Effector memory CD4-positive, alpha-beta T cell (primary cell): ENCODE data around the gene SLC39A11.

Experiments
- DNase-seq, 3 donors: peaks; one replicate each; pipeline ENCODE4 v3.0.0-alpha.2; 2020
- H3K27ac ChIP-seq: 2 replicates; pipeline ENCODE4 v1.7.0; 2013; ENCODE audit warnings: mild to moderate bottlenecking, low read length, moderate library complexity; ENCODE audit not compliant: insufficient read depth, poor library complexity, severe bottlenecking
- H3K27me3 ChIP-seq: replicated peaks from 2 replicates; pipeline ENCODE4 v1.7.0; 2013; ENCODE audit warnings: mild to moderate bottlenecking, low read length; ENCODE audit not compliant: insufficient read depth, control insufficient read depth, poor library complexity, severe bottlenecking
- H3K36me3 ChIP-seq: 2 replicates; pipeline ENCODE4 v1.7.0; 2013; ENCODE audit warnings: mild to moderate bottlenecking, low read length, moderate library complexity; ENCODE audit not compliant: control insufficient read depth, insufficient read depth
- H3K4me1 ChIP-seq: 2 replicates; pipeline ENCODE4 v1.7.0; 2013; ENCODE audit warnings: low read length, mild to moderate bottlenecking; ENCODE audit not compliant: control insufficient read depth, insufficient read depth, poor library complexity, severe bottlenecking
- H3K4me3 ChIP-seq: 2 replicates; pipeline ENCODE4 v1.7.0; 2013; ENCODE audit warnings: low read length, low read depth, mild to moderate bottlenecking; ENCODE audit not compliant: insufficient read depth, poor library complexity, severe bottlenecking
- H3K9me3 ChIP-seq: 2 replicates; pipeline ENCODE4 v1.7.0; 2013; ENCODE audit warnings: mild to moderate bottlenecking, low read length, moderate library complexity; ENCODE audit not compliant: control insufficient read depth

The SLC39A11 gene

GRCh38 chr17:73017658-73018057 lies 74.8 kb downstream of the SLC39A11 start:
- no peak for DNase-seq
- H3K4me1 ChIP-seq, result no peaks in the 10 kb centered on the region
- H3K27me3 ChIP-seq, result no peaks in the 10 kb centered on the region
- H3K4me3 ChIP-seq, result no peak overlapping the region
- no peaks in the 10 kb centered on the region for H3K36me3 ChIP-seq
- no peak overlapping the region for H3K27ac ChIP-seq
- H3K9me3 ChIP-seq, result peaks cover 6% of the 10 kb centered on the region

GRCh38 chr17:73015722-73016276 lies 76.7 kb downstream of the SLC39A11 start:
- no peak for DNase-seq
- no peaks in the 10 kb centered on the region for H3K27me3 ChIP-seq
- H3K9me3 ChIP-seq, result peaks cover 6% of the 10 kb centered on the region
- no peak overlapping the region for H3K4me3 ChIP-seq
- H3K36me3 ChIP-seq, result no peaks in the 10 kb centered on the region
- no peak overlapping the region for H3K27ac ChIP-seq
- peaks cover 6% of the 10 kb centered on the region for H3K4me1 ChIP-seq

- Histone ChIP-seq H3K27ac (no peak overlapping the region), H3K9me3 (peaks cover 6% of the 10 kb centered on the region), H3K36me3 (no peaks in the 10 kb centered on the region), H3K27me3 (no peaks in the 10 kb centered on the region), H3K4me3 (no peak overlapping the region), H3K4me1 (peaks cover 6% of the 10 kb centered on the region)
- DNase-seq, result no peak
These were observed 78.4 kb downstream of the SLC39A11 start for GRCh38 chr17:73013816-73014663.

GRCh38 chr17:73013301-73013700 lies 79.2 kb downstream of the SLC39A11 start:
- no peaks in the 10 kb centered on the region for H3K27me3 ChIP-seq
- H3K9me3 ChIP-seq, result peaks cover 6% of the 10 kb centered on the region
- no peaks in the 10 kb centered on the region for H3K36me3 ChIP-seq
- H3K27ac ChIP-seq, result no peak overlapping the region
- no peak for DNase-seq
- peaks cover 6% of the 10 kb centered on the region for H3K4me1 ChIP-seq
- no peak overlapping the region for H3K4me3 ChIP-seq

GRCh38 chr17:73011016-73011486 lies 81.4 kb downstream of the SLC39A11 start:
- no peaks in the 10 kb centered on the region for H3K9me3 ChIP-seq
- no peak for DNase-seq
- H3K4me3 ChIP-seq, result peak overlapping the region; percentile 8
- H3K4me1 ChIP-seq, result peaks cover 6% of the 10 kb centered on the region
- no peak overlapping the region for H3K27ac ChIP-seq
- no peaks in the 10 kb centered on the region for H3K27me3 ChIP-seq
- no peaks in the 10 kb centered on the region for H3K36me3 ChIP-seq

- DNase-seq, result no peak
These were observed 82.1 kb downstream of the SLC39A11 start for GRCh38 chr17:73010414-73010813.

GRCh38 chr17:73007407-73007806 lies 85.1 kb downstream of the SLC39A11 start:
- Histone ChIP-seq H3K27ac (no peak overlapping the region), H3K4me1 (peaks cover 6% of the 10 kb centered on the region), H3K36me3 (no peaks in the 10 kb centered on the region), H3K27me3 (no peaks in the 10 kb centered on the region), H3K4me3 (no peak overlapping the region), H3K9me3 (no peaks in the 10 kb centered on the region)
- DNase-seq, result no peak

More at GRCh38 chr17:73010414-73010813, 82.1 kb downstream of the SLC39A11 start:
- H3K27ac ChIP-seq, result no peak overlapping the region
- no peaks in the 10 kb centered on the region for H3K9me3 ChIP-seq
- no peaks in the 10 kb centered on the region for H3K36me3 ChIP-seq
- H3K27me3 ChIP-seq, result no peaks in the 10 kb centered on the region
- H3K4me1 ChIP-seq, result peaks cover 6% of the 10 kb centered on the region
- H3K4me3 ChIP-seq, result no peak overlapping the region

- Histone ChIP-seq H3K4me3 (no peak overlapping the region), H3K27me3 (no peaks in the 10 kb centered on the region), H3K36me3 (no peaks in the 10 kb centered on the region), H3K27ac (no peak overlapping the region), H3K9me3 (no peaks in the 10 kb centered on the region), H3K4me1 (no peaks in the 10 kb centered on the region)
- no peak for DNase-seq
These were observed 87.1 kb downstream of the SLC39A11 start for GRCh38 chr17:73005360-73005759.

- Histone ChIP-seq H3K27me3 (no peaks in the 10 kb centered on the region), H3K9me3 (no peaks in the 10 kb centered on the region), H3K4me1 (no peaks in the 10 kb centered on the region), H3K36me3 (no peaks in the 10 kb centered on the region), H3K27ac (no peak overlapping the region), H3K4me3 (no peak overlapping the region)
- no peak for DNase-seq
These were observed 89.0 kb downstream of the SLC39A11 start for GRCh38 chr17:73003487-73003886.

- no peak overlapping the region for H3K27ac ChIP-seq
These were observed 91.7 kb downstream of the SLC39A11 start for GRCh38 chr17:73000832-73001231.

More at GRCh38 chr17:73000832-73001231, 91.7 kb downstream of the SLC39A11 start:
- DNase-seq, result no peak
- no peak overlapping the region for H3K4me3 ChIP-seq
- no peaks in the 10 kb centered on the region for H3K4me1 ChIP-seq
- H3K27me3 ChIP-seq, result no peaks in the 10 kb centered on the region
- H3K9me3 ChIP-seq, result no peaks in the 10 kb centered on the region
- H3K36me3 ChIP-seq, result no peaks in the 10 kb centered on the region
